HL-60 (cell line): ENCODE data around the gene PTPRM.

ENCODE experiments used
- DNase-seq, 2 experiments: peaks; one replicate each; pipeline ENCODE4 v3.0.0-alpha.2; 2010 to 2020; ENCODE audit warnings: low read depth in 1 of 2, low spot score in 1 of 2
- H3K27ac ChIP-seq: fragments of 250-450 bp; sonication (Bioruptor Pico); replicated peaks from 2 replicates; pipeline ENCODE4 v1.5.1; 2020; ENCODE audit warnings: mild to moderate bottlenecking, moderate library complexity
- H3K27me3 ChIP-seq: fragments of 250-450 bp; sonication (Bioruptor Pico); 2 replicates; pipeline ENCODE4 v1.5.1; 2021; ENCODE audit warnings: mild to moderate bottlenecking, moderate library complexity; ENCODE audit not compliant: insufficient read depth, poor library complexity, severe bottlenecking
- H3K4me3 ChIP-seq: replicated peaks from 2 replicates; pipeline ENCODE4 v1.5.1; 2011; ENCODE audit warnings: mild to moderate bottlenecking, control low read depth, low read length; ENCODE audit not compliant: insufficient read depth
- CTCF ChIP-seq: IDR thresholded peaks from one replicate; pipeline ENCODE4 v1.5.1; 2011; ENCODE audit warnings: low read length, control low read depth, inconsistent platforms; ENCODE audit not compliant: insufficient read depth
- GABPA ChIP-seq: IDR thresholded peaks from 2 replicates; pipeline ENCODE4 v1.6.1; 2012; ENCODE audit warnings: low read depth
- POLR2AphosphoS5 ChIP-seq: IDR thresholded peaks from 2 replicates; pipeline ENCODE4 v1.6.1; 2012; ENCODE audit warnings: low read depth
- REST ChIP-seq: IDR thresholded peaks from 2 replicates; pipeline ENCODE4 v1.6.1; 2012; ENCODE audit warnings: low read depth; ENCODE audit not compliant: insufficient replicate concordance
- SPI1 ChIP-seq: IDR thresholded peaks from 2 replicates; pipeline ENCODE4 v1.6.1; 2012; ENCODE audit warnings: low read depth, mild to moderate bottlenecking, borderline replicate concordance

PTPRM gene

GRCh38 chr18:8030201-8030600 is 463.1 kb downstream of the PTPRM start:
- no peaks in the 10 kb centered on the region for H3K27me3 ChIP-seq
- H3K4me3 ChIP-seq: no peak overlapping the region
- no peak for DNase-seq
- H3K27ac ChIP-seq: no peak overlapping the region
- TF ChIP-seq GABPA (no peak), CTCF (no peak), SPI1 (no peak), REST (no peak), POLR2AphosphoS5 (no peak)

GRCh38 chr18:8031496-8031895 is 464.4 kb downstream of the PTPRM start:
- Histone ChIP-seq H3K27me3 (no peaks in the 10 kb centered on the region), H3K27ac (no peak overlapping the region), H3K4me3 (no peak overlapping the region)
- no peak for DNase-seq
- TF ChIP-seq SPI1 (no peak), CTCF (no peak), GABPA (no peak), POLR2AphosphoS5 (no peak), REST (no peak)

GRCh38 chr18:8034674-8035073 is 467.6 kb downstream of the PTPRM start:
- no peak for DNase-seq
- peaks cover 2% of the 10 kb centered on the region for H3K27me3 ChIP-seq
- TF ChIP-seq POLR2AphosphoS5 (no peak), GABPA (no peak), CTCF (no peak), SPI1 (no peak), REST (no peak)
- no peak overlapping the region for H3K4me3 ChIP-seq
- no peak overlapping the region for H3K27ac ChIP-seq
